Chondrocyte (in vitro differentiated cells): Measurements from ENCODE around the gene LYZL1. TPM values are rescaled to one million over a fixed set of nuclear protein-coding genes. Genes with fewer than 3 reads are reported as not detected.

ENCODE experiments used
- DNase-seq: peaks from one replicate; pipeline ENCODE4 v3.0.0; 2021; ENCODE audit warnings: mixed read lengths, low spot score
- H3K27ac Mint-ChIP-seq: one replicate; pipeline ENCODE4 v1.8.0; 2021; ENCODE audit warnings: mild to moderate bottlenecking, moderate library complexity, mixed read lengths; ENCODE audit not compliant: unreplicated experiment
- H3K27me3 Mint-ChIP-seq: 2 replicates; pipeline ENCODE4 v1.8.0; 2021; ENCODE audit warnings: low read depth, mixed read lengths
- H3K36me3 Mint-ChIP-seq: 2 replicates; pipeline ENCODE4 v1.8.0; 2021; ENCODE audit warnings: low read depth, mixed read lengths
- H3K4me1 Mint-ChIP-seq: 2 replicates; pipeline ENCODE4 v1.8.0; 2021; ENCODE audit warnings: low read depth, mild to moderate bottlenecking, mixed read lengths
- H3K4me3 Mint-ChIP-seq: one replicate; pipeline ENCODE4 v1.8.0; 2021; ENCODE audit warnings: mild to moderate bottlenecking, moderate library complexity, mixed read lengths; ENCODE audit not compliant: unreplicated experiment
- H3K9me3 Mint-ChIP-seq: 2 replicates; pipeline ENCODE4 v1.8.0; 2021; ENCODE audit warnings: low read depth, mixed read lengths
- CTCF ChIP-seq: fragments of 200-600 bp; sonication (generic); IDR thresholded peaks from 2 replicates; pipeline ENCODE4 v1.5.0; 2021; ENCODE audit warnings: antibody characterized with exemption, mild to moderate bottlenecking, moderate library complexity
- total RNA-seq: library from RNA; stranded (reverse); gene quantifications from 3 replicates; pipeline ENCODE4 v1.2.1, GENCODE V29; 2021

LYZL1 gene
- total RNA-seq, 1 donor from 2014 or later, result not detected

GRCh38 chr10:29255104-29255503 lies 33.8 kb upstream of the LYZL1 start:
- H3K4me3 Mint-ChIP-seq, result no peak overlapping the region
- no peaks in the 10 kb centered on the region for H3K27me3 Mint-ChIP-seq
- H3K27ac Mint-ChIP-seq, result no peak overlapping the region
- H3K9me3 Mint-ChIP-seq, result no peaks in the 10 kb centered on the region
- TF ChIP-seq CTCF, result no peak
- peaks cover 54% of the 10 kb centered on the region for H3K4me1 Mint-ChIP-seq
- DNase-seq, result no peak
- H3K36me3 Mint-ChIP-seq, result no peaks in the 10 kb centered on the region

GRCh38 chr10:29256019-29256418 lies 32.9 kb upstream of the LYZL1 start:
- Mint-ChIP-seq H3K27ac (peak overlapping the region; percentile 95), H3K4me1 (peaks cover 54% of the 10 kb centered on the region), H3K36me3 (no peaks in the 10 kb centered on the region), H3K4me3 (no peak overlapping the region), H3K27me3 (no peaks in the 10 kb centered on the region), H3K9me3 (no peaks in the 10 kb centered on the region)
- no peak for DNase-seq
- TF ChIP-seq CTCF, result no peak

GRCh38 chr10:29256586-29256985 lies 32.3 kb upstream of the LYZL1 start:
- H3K4me1 Mint-ChIP-seq, result peaks cover 54% of the 10 kb centered on the region

GRCh38 chr10:29257106-29257783 lies 31.6 kb upstream of the LYZL1 start:
- Mint-ChIP-seq H3K36me3 (no peaks in the 10 kb centered on the region), H3K27ac (peak overlapping the region; percentile 95), H3K4me1 (peaks cover 54% of the 10 kb centered on the region), H3K9me3 (no peaks in the 10 kb centered on the region), H3K27me3 (no peaks in the 10 kb centered on the region), H3K4me3 (peak overlapping the region; percentile 17)
- DNase-seq, result no peak
- no peak for TF ChIP-seq CTCF

More at GRCh38 chr10:29256586-29256985, 32.3 kb upstream of the LYZL1 start:
- H3K27ac Mint-ChIP-seq, result peak overlapping the region; percentile 95
- peak overlapping the region; percentile 16 for H3K4me3 Mint-ChIP-seq
- H3K9me3 Mint-ChIP-seq, result no peaks in the 10 kb centered on the region
- no peaks in the 10 kb centered on the region for H3K27me3 Mint-ChIP-seq
- no peaks in the 10 kb centered on the region for H3K36me3 Mint-ChIP-seq
- no peak for TF ChIP-seq CTCF
- no peak for DNase-seq

DNA sequence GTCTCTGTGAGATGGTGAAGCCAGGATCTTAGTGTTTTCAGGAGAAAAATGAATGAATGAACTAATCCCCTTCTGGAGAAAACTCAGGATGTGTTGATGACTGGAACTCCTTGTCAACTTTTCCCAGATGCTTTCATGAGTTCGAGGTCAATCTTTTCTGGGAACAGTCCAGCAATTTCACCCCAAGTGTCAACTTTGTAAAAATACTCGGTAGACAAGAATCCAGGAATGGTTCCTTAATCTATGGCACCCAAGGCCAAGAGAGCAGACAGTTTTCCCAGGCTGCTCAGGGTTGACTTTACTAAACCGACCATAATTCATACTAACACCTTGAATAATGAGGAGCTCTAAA lies 31.1 kb upstream of the LYZL1 start:
- TF ChIP-seq CTCF, result no peak
- Mint-ChIP-seq H3K27ac (peak overlapping the region; percentile 95), H3K9me3 (no peaks in the 10 kb centered on the region), H3K36me3 (no peaks in the 10 kb centered on the region), H3K27me3 (no peaks in the 10 kb centered on the region), H3K4me3 (peak overlapping the region; percentile 17), H3K4me1 (peaks cover 54% of the 10 kb centered on the region)
- DNase-seq, result no peak
